Measurements from ENCODE around the gene AJM1.

AJM1 gene

DNA sequence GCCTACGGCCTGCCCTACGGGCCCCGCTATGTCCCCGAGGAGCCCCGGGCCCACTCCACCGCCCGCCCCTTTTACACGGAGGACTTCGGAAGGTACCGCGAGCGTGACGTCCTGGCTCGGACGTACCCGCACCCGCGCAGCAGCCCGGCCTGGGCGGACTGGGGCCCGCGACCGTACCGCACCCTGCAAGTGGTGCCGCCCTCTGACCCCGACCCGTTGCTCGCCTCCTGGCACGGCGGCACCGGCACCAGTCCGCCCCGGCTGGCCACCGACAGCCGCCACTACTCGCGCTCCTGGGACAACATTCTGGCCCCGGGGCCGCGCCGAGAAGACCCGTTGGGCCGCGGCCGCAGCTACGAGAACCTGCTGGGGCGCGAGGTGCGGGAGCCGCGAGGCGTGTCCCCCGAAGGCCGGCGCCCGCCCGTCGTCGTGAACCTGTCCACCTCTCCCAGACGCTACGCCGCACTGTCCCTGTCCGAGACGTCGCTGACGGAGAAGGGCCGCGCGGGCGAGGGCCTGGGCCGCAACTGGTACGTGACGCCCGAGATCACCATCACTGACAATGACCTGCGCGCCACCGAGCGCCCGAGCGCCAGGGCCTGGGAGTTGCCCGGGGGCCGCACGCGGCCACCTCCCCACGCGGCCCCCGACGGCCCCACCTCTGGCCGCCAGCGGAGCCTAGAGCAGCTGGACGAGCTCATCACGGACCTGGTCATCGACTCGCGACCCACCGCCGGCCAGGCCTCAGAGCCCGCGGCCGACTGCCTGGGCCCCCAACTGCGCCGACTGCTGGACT is 3.4 kb downstream of the AJM1 start:
- no peak for DNase-seq

DNA sequence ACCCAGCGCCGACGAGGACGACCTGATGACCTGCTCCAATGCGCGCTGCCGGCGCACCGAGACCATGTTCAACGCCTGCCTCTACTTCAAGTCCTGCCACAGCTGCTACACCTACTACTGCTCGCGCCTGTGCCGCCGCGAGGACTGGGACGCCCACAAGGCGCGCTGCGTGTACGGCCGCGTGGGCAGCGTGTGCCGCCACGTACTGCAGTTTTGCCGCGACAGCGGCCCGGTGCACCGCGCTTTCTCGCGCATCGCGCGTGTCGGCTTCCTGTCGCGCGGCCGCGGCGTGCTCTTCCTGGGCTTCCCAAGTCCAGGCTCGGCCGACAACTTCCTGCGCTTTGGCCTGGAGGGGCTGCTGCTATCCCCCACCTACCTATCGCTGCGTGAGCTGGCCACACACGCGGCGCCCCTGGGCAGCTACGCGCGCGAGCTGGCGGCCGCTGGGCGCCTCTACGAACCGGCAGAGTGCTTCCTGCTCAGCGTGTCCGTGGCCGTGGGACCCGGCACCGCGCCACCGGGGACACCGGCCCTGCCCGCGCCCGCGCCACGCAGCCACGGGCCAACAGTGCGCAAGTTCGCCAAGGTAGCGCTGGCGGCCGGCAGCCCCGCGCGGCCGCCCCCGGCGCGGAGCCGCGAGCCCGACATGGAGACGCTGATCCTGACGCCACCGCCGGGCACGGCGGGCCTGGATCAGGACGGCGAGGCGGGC is 4.3 kb downstream of the AJM1 start:
- no peak for DNase-seq

DNA sequence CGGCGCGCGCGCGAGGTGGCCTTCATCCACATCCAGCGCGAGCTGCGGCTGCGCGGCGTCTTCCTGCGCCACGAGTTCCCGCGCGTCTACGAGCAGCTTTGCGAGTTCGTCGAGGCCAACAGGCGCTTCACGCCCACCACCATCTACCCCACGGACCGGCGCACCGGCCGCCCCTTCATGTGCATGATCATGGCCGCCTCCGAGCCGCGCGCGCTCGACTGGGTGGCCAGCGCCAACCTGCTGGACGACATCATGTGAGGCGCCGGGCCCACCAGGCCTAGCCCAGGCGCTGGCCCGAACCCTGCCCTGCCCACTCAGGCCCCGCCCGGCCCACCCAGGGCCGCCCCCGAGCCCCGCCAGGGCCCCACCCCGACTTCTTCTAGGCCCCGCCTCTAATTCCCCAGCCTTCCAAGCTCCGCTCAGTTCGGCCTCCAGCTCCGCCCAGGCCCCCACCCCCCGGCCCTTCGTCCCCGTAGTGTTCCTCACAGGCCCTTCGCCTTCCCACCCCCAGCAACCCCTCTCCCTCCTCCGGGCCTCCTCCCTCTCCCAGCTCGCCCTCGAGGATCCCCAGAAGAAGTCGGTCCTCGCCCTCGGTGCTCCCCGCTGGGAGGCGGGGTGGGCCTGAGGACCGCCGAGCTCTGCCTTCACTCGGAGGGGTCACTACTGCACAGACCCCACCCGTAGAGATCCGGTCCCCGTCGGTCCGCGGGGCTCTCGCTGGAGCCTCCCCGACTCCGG is 5.0 kb downstream of the AJM1 start:
- no peak for DNase-seq

DNA sequence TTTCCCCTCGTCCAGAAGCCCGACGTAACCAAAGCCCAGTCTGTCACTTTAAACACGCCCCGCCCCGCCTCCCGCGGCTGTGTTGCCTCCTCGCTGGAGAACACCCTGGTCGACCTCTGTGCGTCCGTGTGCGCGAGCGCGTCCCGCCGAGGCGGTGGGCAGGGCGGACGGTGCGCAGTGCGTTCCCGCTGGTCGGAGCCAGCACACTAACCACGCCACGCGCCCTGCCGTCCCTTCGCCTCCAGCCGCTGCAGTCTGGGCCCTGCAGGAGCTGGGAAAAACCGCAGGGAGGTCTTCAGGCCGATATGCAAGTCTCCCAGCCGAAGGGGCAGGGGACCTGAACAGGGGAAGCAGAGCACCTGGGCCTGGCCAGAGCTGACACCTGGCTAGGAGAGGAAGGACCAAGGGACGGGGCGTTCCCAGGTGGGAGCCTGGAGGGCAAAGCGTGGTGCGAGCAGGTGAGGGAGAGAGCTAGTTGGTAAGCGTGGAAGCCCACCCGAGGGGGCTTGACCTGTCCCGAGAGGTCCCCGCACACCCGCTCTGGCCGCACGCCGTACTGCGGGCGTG is 5.6 kb downstream of the AJM1 start:
- peak; percentile 70 to 76 for DNase-seq

DNA sequence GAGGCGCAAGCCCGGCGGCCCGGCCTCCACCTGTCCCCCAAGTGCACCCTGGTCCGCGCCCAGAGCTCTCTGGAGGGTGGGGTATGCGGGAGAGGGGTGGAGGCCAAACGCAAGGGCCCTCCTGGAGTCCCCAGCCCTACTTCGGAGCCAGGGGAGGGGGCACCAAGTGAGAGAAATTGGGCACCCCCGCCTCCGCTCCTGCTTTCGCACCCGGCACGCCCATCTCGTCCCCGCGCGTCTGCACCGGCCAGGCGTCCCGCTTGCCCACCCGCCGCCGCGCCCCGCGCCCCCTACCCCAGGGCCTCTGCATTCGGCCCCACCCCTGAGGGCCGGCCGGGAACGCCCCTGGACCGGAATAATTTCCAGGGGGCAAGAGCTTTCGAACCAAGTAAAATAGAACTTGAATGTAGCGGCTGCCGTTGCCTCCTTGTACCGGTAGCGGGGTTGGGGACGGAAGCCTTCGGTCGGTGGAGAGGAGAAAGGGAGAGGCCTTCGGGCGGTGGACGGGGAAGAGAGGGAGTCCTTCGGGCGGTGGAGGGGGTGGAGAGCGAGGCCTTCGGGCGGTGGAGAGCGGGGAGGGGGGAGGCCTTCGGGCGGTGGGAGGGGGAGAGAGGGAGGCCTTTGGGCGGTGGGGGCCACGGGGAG is 6.2 kb downstream of the AJM1 start:
- peak in 1 of 2 donors; percentile 36 for DNase-seq

DNA sequence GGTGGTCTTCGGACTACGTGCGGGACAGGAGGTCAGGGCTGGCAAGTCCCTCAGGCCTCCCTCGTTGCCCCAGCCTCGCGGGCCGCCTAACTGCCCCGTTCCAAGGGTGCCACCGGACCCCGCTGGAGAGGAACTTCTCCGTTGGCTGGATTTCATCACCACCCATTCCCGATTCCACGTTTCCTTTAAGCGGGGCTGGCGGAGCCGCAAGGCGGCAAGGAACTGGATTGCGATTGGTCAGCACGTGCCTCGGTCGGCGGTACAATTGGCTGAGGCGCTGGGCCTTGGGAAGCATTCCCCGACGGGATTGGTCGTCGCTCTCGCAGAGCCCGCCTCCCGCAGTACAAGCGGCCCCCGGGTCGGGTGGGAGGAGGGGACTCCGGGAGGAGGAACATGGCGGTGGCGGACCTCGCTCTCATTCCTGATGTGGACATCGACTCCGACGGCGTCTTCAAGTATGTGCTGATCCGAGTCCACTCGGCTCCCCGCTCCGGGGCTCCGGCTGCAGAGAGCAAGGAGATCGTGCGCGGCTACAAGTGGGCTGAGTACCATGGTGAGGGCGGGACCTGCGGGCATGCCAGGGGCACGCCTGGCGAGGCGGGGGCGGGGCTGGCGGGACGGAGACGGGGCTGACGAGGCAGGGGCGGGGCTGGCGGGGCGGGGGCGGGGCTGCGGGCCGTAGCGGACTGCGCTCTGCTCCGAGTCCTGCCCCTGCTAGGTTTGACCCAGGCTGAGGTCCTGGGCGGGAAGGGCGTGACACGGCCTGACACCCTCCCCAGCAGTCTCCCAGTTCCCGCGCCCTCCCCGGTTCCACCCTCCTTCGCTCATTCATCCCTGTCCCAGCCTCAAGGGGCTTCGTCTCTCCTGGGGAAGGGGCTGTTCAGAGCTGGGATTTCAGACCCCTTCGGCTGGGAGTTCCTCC is 7.0 kb downstream of the AJM1 start, which contains the start of gene PHPT1:
Gene PHPT1, plus strand, starts transcription at position 372 of the 922 bp plus-strand sequence. Its CDS starts 22 bp downstream, at position 394.
- peak; percentile 97 for DNase-seq

DNA sequence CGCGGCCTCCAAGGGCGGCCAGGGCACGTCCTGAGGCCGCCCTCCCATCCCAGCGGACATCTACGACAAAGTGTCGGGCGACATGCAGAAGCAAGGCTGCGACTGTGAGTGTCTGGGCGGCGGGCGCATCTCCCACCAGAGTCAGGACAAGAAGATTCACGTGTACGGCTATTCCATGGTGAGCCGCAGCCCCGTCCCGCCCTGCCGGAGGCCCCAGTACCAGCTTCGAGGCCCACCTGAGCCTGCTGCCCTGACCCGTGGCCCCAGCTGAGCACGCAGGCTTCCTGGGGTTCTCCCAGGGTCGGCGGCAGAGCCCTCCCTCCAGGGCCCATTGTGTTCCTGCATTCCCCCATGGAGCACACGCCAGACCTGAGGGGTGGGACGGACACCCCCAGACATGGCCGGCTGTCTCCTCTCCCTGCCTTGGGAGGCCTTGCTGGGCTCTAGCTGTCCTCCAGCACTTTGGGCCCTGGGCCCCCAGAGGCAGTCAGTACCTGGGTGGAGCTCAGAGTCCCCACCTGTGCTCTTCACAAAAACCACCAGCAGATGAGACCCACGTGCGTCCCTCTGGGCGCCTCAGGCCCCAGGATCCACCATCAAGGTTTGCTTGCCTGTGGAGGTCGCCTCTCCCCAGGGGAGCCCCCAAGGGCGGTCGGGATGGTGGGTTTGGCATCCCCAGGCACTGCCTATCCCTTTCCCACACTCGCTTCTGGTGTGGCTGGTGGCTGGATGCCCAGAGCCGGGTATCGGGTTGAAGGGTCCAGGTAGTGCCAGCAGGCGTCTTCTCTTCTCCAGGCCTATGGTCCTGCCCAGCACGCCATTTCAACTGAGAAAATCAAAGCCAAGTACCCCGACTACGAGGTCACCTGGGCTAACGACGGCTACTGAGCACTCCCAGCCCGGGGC is 7.9 kb downstream of the AJM1 start:
- DNase-seq, result no peak

DNA sequence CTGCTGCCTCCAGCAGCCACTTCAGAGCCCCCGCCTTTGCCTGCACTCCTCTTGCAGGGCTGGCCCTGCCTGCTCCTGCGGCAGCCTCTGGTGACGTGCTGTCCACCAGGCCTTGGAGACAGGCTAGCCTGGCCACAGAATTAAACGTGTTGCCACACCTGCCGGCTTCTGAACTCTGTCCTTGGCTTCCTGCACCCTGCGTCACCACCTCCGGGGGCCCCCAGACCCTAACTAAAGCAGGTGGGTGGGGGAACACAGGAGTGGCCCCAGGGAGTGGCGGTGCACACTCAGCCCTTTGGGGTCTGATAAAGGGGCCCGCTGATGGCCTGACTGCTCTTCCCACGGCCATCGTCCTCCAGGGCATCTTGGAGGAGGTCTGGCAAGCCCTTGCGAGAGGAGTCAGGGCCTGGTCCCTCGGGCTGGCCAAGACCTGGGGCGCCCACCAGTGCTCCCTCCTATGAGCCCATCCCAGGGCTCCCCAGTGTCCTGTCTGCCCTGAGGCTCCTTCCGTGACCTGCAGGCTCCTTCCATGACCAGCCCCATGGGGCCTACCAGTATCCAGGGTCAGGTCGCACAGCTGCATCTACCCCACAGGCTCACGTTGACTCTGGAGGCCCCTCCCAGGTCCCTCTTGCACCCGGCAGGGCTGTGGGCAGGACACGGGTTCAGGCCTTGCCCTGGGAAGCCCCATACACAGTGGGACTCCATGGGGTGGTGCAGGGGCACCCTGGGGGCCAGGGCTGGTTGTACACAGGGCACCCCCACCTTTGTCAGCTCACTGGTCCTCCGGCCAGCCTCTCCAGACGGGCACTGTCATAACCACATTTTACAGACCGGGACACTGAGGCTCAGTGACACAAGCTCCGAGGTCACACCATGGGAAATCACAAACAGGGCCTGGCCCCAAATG is 8.8 kb downstream of the AJM1 start:
- DNase-seq, result no peak

DNA sequence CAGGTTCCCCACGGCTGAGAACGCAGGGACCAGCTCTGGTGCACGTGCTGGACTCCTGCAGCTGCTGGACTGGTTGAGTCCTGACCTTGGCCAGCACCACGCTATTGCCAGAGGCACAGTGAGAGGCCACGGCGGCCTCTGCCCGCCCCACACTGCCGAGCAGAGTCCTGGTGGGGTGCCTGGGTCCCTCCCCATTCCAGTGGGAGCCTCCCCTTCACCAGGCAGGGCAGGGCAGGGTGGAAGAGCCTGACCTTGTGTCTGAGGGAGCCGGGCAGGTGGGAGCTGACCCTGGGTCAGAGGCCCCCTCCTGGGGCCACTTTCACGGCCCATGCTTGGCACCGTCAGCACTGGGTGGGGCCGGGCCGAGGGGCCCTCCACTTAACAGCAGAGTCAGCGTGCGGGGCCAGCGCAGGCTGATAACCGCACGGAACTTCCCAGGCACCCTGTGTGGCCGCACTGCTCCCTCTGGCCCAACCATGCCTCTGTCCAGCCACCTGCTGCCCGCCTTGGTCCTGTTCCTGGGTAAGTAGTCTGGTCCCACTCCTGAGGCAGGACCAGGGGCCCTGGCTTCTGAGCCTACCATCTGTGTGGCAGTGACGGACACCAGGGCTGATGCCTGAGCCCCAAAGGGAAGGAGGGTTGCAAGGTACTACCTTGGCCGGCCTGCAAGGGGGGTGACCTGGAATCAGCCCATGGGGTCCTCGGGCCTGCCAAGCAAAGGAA is 9.8 kb downstream of the AJM1 start, which contains the start of gene MAMDC4:
Gene MAMDC4, plus strand, starts transcription at position 406 of the 723 bp plus-strand sequence. Its CDS starts 71 bp downstream, at position 477.
- DNase-seq, result no peak

DNA sequence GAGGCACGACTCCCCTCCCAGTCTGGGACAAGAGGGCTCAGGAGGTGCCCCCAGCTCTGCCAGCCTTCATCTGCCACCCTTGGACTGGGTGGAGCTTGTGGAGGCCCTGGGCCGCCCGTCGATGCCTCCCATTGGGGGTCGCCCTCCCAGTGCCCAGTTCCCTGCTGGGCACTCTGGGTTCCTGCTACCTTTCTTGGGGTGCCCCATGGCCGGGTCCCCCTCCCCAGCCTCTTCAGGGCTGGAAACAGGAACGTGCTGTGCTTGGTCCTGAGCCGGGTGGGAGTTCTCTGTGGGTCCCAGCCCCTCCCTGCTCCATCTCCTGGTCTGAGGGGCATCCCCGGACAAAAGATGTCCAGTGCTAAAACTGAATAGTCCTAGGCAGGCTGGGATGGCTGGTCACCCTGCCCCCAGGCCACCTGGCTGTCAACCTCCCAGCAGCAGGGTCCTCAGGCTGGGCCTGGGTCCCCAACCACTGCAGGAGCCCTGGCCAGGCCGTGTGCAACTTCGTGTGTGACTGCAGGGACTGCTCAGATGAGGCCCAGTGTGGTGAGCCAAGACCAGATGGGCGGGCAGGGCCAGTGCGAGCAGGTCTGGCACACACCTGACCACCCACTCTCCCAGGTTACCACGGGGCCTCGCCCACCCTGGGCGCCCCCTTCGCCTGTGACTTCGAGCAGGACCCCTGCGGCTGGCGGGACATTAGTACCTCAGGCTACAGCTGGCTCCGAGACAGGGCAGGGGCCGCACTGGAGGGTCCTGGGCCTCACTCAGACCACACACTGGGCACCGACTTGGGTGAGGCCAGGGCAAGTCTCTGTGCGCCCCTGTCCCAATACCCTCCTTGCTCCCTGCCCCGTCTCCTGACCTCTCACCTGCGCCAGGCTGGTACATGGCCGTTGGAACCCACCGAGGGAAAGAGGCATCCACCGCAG is 10.7 kb downstream of the AJM1 start:
- DNase-seq, result no peak

DNA sequence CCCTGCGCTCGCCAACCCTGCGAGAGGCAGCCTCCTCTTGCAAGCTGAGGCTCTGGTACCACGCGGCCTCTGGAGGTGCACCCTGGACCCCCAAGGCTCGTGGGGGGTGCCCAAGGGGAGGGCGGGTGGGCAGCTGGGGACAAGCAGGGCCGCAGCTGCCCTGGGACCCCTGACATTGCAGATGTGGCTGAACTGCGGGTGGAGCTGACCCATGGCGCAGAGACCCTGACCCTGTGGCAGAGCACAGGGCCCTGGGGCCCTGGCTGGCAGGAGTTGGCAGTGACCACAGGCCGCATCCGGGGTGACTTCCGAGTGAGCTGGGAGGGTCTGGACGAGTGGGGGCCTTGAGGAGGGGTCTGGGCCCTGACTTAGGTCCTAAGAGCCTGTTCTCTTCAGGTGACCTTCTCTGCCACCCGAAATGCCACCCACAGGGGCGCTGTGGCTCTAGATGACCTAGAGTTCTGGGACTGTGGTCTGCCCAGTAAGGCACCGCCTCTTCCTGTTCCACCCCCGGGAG is 11.4 kb downstream of the AJM1 start:
- DNase-seq, result no peak

DNA sequence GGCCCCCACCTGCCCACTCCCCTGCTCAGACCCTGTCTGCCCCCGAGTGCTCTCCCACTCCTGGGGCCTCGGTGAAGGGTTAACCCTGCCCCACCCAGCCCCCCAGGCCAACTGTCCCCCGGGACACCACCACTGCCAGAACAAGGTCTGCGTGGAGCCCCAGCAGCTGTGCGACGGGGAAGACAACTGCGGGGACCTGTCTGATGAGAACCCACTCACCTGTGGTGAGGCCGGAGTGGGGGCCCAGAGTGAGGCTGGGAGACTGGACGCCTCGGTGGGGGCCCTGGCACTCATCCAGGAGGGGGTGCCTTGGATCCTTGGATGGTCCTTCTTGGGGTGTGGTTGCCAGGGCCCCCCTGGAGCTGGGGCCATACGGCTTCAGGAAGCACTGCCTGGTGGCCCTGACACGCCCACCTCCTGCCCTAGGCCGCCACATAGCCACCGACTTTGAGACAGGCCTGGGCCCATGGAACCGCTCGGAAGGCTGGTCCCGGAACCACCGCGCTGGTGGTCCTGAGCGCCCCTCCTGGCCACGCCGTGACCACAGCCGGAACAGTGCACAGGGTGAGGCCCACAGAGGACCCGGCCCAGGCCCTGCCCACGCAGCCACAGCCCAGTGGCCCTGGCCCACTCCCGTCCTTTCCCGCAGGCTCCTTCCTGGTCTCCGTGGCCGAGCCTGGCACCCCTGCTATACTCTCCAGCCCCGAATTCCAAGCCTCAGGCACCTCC is 12.0 kb downstream of the AJM1 start:
- no peak for DNase-seq

DNA sequence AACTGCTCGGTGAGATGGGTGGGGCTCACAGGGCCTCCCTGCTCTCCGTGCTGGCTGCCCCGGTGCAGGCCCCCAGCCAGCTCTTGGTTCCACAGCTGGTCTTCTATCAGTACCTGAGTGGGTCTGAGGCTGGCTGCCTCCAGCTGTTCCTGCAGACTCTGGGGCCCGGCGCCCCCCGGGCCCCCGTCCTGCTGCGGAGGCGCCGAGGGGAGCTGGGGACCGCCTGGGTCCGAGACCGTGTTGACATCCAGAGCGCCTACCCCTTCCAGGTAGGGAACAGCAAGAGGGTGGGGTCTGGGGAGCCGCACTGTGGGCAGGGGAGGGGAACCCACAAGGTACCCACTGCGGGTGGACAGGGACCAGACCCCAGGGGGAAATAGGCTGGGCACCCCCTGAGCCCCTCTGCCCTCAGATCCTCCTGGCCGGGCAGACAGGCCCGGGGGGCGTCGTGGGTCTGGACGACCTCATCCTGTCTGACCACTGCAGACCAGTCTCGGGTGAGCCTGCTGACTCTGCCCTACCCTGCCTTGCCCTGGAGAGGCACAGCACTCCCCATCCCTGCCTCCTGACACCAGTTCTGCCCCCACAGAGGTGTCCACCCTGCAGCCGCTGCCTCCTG is 12.7 kb downstream of the AJM1 start:
- DNase-seq, result no peak

DNA sequence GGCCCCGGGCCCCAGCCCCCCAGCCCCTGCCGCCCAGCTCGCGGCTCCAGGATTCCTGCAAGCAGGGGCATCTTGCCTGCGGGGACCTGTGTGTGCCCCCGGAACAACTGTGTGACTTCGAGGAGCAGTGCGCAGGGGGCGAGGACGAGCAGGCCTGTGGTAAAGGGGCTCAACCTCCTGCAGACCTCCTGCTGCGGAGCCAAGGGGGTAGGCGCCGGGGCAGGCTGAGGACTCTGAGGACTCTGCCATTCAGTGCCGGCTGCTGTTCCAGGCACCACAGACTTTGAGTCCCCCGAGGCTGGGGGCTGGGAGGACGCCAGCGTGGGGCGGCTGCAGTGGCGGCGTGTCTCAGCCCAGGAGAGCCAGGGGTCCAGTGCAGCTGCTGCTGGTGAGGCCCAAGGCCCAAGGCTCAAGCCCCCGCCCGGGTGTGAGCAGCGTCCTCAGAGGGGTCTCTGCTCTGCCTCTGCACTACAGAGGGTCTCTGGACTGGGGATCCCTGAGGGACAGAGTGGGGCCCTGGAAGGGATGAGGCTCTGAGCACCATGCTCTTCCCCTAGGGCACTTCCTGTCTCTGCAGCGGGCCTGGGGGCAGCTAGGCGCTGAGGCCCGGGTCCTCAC is 13.3 kb downstream of the AJM1 start:
- no peak for DNase-seq

DNA sequence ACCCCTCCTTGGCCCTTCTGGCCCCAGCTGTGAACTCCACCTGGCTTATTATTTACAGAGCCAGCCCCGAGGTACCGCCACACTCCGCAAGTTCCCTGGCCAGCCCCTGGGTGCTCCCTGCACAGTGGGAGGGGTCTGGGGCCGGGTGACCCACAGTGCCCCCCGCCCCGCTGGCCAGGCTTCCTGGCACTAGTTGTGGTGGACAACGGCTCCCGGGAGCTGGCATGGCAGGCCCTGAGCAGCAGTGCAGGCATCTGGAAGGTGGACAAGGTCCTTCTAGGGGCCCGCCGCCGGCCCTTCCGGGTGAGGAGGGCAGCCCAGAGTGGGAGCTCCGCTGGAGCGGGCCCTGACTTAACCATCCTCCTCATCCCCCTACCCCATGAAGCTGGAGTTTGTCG is 13.8 kb downstream of the AJM1 start:
- no peak for DNase-seq

Measured in CD4-positive, alpha-beta T cell treated with Interleukin-4 for 1 hour (primary cell).